ENCODE results near the gene FKBP10. TPM values are rescaled to one million over a fixed set of nuclear protein-coding genes. Genes with fewer than 3 reads are reported as not detected.

FKBP10 gene
- total RNA-seq, result not detected
- 0.25 TPM for polyA plus RNA-seq (2013, experiment 1 of 2)
- polyA plus RNA-seq (2013, experiment 2 of 2), result 3.6 TPM
- total RNA-seq, result 0 to 0.89 (median 0.08) reads per million in 172 experiments

- H3K27me3 Mint-ChIP-seq, result no peaks in the 10 kb centered on the region
- H3K36me3 ChIP-seq (ENCODE audit: insufficient read depth, low read length), result no peaks in the 10 kb centered on the region
- H3K36me3 Mint-ChIP-seq (ENCODE audit: low read depth), result peaks cover 10% of the 10 kb centered on the region
- no peaks in the 10 kb centered on the region for H3K27me3 ChIP-seq (ENCODE audit: control insufficient read depth in 1 of 2, insufficient read depth in 2 of 2, low read length in 2 of 2)
- peaks cover 22% of the 10 kb centered on the region for H3K4me1 Mint-ChIP-seq (ENCODE audit: low read depth)
- no peaks in the 10 kb centered on the region for H3K9me3 ChIP-seq (ENCODE audit: control insufficient read depth in 1 of 2, insufficient read depth in 1 of 2, low read length in 2 of 2)
- peak within 1 kb of the TSS; percentile 36 for H3K27ac Mint-ChIP-seq
- no peak for TF ChIP-seq CTCF (IDR thresholded peaks at IDR 0.05)
- POLR2A ChIA-PET, result interaction anchor here (0.7 to 2.8 kb wide), 5 partner anchors 23 to 394 kb away, joined by 3 to 24 read pairs (median 10); partner anchors contain the start of genes EIF1, KLHL11 and NT5C3B
- H3K4me3 Mint-ChIP-seq, result peak within 1 kb of the TSS; percentile 97
- intact Hi-C loops (cut with DNase I, micrococcal nuclease), result no loop called here
- peaks cover 34% of the 10 kb centered on the region for H3K4me1 ChIP-seq (ENCODE audit: insufficient read depth, low read length)
- H3K9me3 Mint-ChIP-seq, result no peaks in the 10 kb centered on the region
- DNase-seq, result peak in 12 of 14 experiments; percentile 16 to 67 (median 30)
- CTCF ChIA-PET, result interaction anchor here (1.2 to 1.5 kb wide), 3 partner anchors 51 to 75 kb away, joined by 3 to 15 read pairs (median 8); partner anchors contain the start of gene KLHL11
- H3K4me3 ChIP-seq (ENCODE audit: low read length), result peak within 1 kb of the TSS; percentile 60
- no peak within 1 kb of the TSS for H3K27ac ChIP-seq (ENCODE audit: low read depth in 1 of 2, low read length in 2 of 2)
- peak; percentile 18 for ATAC-seq (ENCODE audit: poor library complexity)
These were observed at the start of gene FKBP10 for GRCh38 chr17:41812381-41813151. Gene FKBP10, plus strand, starts transcription at chr17:41813004. Its CDS starts 31 bp downstream, at chr17:41813035.

DNA sequence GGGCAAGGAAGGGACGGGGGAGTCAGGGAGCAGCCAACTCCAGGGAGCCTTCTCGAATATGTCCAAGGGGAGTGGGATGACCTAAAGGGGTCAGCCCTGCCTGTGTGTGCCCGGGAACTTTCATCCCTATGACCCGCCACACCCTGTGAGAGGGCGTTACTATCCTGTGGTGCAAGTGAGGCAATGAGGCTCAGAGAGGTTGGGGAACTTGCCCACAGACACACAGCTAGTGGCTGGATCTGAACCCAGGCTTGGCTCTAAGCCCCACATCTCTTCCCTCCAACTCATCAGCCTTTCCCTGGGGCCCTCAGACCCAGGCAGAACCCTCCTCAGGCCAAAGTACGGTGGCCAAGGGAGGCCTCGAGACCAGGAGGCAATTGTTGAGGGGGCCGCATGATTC lies 49.5 kb upstream of the FKBP10 start:
- ChIA-PET CTCF (no interaction called here), POLR2A (no interaction called here)
- Mint-ChIP-seq H3K4me3 (no peak overlapping the region), H3K36me3 (ENCODE audit: low read depth) (no peaks in the 10 kb centered on the region), H3K4me1 (ENCODE audit: low read depth) (no peaks in the 10 kb centered on the region), H3K27ac (no peak overlapping the region), H3K9me3 (no peaks in the 10 kb centered on the region), H3K27me3 (no peaks in the 10 kb centered on the region)
- no peaks in the 10 kb centered on the region for H3K4me1 ChIP-seq (ENCODE audit: insufficient read depth, low read length)
- TF ChIP-seq CTCF (IDR thresholded peaks at IDR 0.05), result no peak
- H3K27me3 ChIP-seq (ENCODE audit: control insufficient read depth in 1 of 2, insufficient read depth in 2 of 2, low read length in 2 of 2), result no peaks in the 10 kb centered on the region
- no peak for ATAC-seq (ENCODE audit: poor library complexity)
- H3K27ac ChIP-seq (ENCODE audit: low read depth in 1 of 2, low read length in 2 of 2), result no peak overlapping the region
- intact Hi-C loops (cut with DNase I, micrococcal nuclease), result no loop called here
- DNase-seq, result no peak
- no peaks in the 10 kb centered on the region for H3K9me3 ChIP-seq (ENCODE audit: control insufficient read depth in 1 of 2, insufficient read depth in 1 of 2, low read length in 2 of 2)
- no peaks in the 10 kb centered on the region for H3K36me3 ChIP-seq (ENCODE audit: insufficient read depth, low read length)
- H3K4me3 ChIP-seq (ENCODE audit: low read length), result no peak overlapping the region

GRCh38 chr17:41766135-41766534 lies 46.7 kb upstream of the FKBP10 start:
- no peaks in the 10 kb centered on the region for H3K27me3 Mint-ChIP-seq
- no peak for DNase-seq

More at GRCh38 chr17:41766135-41766534, 46.7 kb upstream of the FKBP10 start:
- H3K36me3 ChIP-seq (ENCODE audit: insufficient read depth, low read length), result no peaks in the 10 kb centered on the region
- no peaks in the 10 kb centered on the region for H3K4me1 ChIP-seq (ENCODE audit: insufficient read depth, low read length)
- H3K4me3 Mint-ChIP-seq, result no peak overlapping the region
- no peak for ATAC-seq (ENCODE audit: poor library complexity)
- intact Hi-C loops (cut with DNase I, micrococcal nuclease), result no loop called here
- no peak for TF ChIP-seq CTCF (IDR thresholded peaks at IDR 0.05)
- no peak overlapping the region for H3K4me3 ChIP-seq (ENCODE audit: low read length)
- no peaks in the 10 kb centered on the region for H3K4me1 Mint-ChIP-seq (ENCODE audit: low read depth)
- no peak overlapping the region for H3K27ac ChIP-seq (ENCODE audit: low read depth in 1 of 2, low read length in 2 of 2)
- H3K27ac Mint-ChIP-seq, result no peak overlapping the region
- H3K27me3 ChIP-seq (ENCODE audit: control insufficient read depth in 1 of 2, insufficient read depth in 2 of 2, low read length in 2 of 2), result no peaks in the 10 kb centered on the region
- POLR2A ChIA-PET, result no interaction called here
- H3K9me3 Mint-ChIP-seq, result no peaks in the 10 kb centered on the region
- CTCF ChIA-PET, result no interaction called here
- H3K36me3 Mint-ChIP-seq (ENCODE audit: low read depth), result no peaks in the 10 kb centered on the region
- H3K9me3 ChIP-seq (ENCODE audit: control insufficient read depth in 1 of 2, insufficient read depth in 1 of 2, low read length in 2 of 2), result no peaks in the 10 kb centered on the region
